NCI-H510A (cell line): Measurements from ENCODE around the gene SFR1.
"Not testable (repeated sequence)": the region's sequence is repeated elsewhere in the genome, so short reads cannot be mapped to it uniquely, and the experiment has no call there.

Experiments used
- DNase-seq: peaks from one replicate; lab custom pipeline; 2025; lab: John Stamatoyannopoulos, UW

SFR1 gene

GRCh38 chr10:104174136-104174535 lies 52.2 kb downstream of the SFR1 start:
- DNase-seq = not testable (repeated sequence)
